Fibroblast of skin of abdomen (primary cell): ENCODE measurements around the gene LPCAT3.

Experiments
- DNase-seq: peaks from one replicate; pipeline ENCODE4 v3.0.0-alpha.2; 2013

The LPCAT3 gene

DNA sequence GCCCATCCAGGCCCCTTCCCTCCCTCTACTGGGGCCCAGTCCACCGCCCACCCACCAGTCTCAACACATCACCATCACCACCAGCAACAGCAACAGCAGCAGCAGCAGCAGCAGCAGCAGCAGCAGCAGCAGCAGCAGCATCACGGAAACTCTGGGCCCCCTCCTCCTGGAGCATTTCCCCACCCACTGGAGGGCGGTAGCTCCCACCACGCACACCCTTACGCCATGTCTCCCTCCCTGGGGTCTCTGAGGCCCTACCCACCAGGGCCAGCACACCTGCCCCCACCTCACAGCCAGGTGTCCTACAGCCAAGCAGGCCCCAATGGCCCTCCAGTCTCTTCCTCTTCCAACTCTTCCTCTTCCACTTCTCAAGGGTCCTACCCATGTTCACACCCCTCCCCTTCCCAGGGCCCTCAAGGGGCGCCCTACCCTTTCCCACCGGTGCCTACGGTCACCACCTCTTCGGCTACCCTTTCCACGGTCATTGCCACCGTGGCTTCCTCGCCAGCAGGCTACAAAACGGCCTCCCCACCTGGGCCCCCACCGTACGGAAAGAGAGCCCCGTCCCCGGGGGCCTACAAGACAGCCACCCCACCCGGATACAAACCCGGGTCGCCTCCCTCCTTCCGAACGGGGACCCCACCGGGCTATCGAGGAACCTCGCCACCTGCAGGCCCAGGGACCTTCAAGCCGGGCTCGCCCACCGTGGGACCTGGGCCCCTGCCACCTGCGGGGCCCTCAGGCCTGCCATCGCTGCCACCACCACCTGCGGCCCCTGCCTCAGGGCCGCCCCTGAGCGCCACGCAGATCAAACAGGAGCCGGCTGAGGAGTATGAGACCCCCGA, 81.4 kb downstream of the LPCAT3 start:
- DNase-seq = no peak

DNA sequence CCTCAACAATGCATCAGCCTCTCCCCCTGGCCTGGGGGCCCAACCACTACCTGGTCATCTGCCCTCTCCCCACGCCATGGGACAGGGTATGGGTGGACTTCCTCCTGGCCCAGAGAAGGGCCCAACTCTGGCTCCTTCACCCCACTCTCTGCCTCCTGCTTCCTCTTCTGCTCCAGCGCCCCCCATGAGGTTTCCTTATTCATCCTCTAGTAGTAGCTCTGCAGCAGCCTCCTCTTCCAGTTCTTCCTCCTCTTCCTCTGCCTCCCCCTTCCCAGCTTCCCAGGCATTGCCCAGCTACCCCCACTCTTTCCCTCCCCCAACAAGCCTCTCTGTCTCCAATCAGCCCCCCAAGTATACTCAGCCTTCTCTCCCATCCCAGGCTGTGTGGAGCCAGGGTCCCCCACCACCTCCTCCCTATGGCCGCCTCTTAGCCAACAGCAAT, 82.1 kb downstream of the LPCAT3 start:
- DNase-seq = no peak

DNA sequence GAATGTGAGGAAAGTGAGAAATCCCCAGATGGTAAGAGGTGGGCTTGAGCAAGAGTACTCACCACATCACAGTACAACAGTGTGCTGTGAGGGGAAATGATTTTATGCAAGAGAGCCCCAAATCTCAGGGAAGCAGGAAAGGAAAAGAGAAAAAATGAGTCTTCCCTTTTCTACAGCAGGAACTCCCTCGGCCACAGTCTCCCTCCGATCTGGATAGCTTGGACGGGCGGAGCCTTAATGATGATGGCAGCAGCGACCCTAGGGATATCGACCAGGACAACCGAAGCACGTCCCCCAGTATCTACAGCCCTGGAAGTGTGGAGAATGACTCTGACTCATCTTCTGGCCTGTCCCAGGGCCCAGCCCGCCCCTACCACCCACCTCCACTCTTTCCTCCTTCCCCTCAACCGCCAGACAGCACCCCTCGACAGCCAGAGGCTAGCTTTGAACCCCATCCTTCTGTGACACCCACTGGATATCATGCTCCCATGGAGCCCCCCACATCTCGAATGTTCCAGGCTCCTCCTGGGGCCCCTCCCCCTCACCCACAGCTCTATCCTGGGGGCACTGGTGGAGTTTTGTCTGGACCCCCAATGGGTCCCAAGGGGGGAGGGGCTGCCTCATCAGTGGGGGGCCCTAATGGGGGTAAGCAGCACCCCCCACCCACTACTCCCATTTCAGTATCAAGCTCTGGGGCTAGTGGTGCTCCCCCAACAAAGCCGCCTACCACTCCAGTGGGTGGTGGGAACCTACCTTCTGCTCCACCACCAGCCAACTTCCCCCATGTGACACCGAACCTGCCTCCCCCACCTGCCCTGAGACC, 82.7 kb downstream of the LPCAT3 start:
- DNase-seq = no peak

DNA sequence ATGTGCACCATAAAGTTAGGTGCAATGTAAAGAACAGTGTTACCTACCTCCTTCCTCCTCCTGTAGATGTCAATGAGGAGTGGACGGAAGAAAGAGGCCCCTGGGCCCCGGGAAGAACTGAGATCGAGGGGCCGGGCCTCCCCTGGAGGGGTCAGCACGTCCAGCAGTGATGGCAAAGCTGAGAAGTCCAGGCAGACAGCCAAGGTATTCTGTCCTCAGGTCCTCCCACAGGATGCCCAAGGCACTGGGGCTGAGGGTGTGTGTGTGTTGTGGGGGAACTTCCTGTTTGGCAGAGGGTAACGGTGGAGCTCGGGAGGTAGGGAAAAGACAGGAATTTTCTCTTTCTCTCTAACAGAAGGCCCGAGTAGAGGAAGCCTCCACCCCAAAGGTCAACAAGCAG, 84.2 kb downstream of the LPCAT3 start:
- DNase-seq = no peak

DNA sequence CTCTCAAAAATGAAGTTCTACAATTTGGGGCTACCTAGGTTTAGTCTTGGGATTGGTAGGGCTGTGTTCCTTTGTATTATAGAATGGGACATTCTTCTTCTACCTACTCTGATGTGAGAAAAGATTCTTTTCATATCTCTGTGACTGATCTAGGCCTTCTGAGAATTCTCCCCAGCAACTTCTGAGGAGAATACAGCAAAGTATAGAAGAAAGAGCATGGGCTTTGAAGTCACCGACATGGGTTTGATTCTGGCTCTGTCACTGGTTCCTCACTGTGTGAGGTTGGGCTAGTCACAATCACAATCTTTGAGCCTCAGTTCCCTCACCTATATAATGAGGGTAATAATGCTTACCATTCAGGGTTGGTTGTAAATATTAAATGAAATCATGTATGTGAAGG, 85.5 kb downstream of the LPCAT3 start:
- no peak for DNase-seq

DNA sequence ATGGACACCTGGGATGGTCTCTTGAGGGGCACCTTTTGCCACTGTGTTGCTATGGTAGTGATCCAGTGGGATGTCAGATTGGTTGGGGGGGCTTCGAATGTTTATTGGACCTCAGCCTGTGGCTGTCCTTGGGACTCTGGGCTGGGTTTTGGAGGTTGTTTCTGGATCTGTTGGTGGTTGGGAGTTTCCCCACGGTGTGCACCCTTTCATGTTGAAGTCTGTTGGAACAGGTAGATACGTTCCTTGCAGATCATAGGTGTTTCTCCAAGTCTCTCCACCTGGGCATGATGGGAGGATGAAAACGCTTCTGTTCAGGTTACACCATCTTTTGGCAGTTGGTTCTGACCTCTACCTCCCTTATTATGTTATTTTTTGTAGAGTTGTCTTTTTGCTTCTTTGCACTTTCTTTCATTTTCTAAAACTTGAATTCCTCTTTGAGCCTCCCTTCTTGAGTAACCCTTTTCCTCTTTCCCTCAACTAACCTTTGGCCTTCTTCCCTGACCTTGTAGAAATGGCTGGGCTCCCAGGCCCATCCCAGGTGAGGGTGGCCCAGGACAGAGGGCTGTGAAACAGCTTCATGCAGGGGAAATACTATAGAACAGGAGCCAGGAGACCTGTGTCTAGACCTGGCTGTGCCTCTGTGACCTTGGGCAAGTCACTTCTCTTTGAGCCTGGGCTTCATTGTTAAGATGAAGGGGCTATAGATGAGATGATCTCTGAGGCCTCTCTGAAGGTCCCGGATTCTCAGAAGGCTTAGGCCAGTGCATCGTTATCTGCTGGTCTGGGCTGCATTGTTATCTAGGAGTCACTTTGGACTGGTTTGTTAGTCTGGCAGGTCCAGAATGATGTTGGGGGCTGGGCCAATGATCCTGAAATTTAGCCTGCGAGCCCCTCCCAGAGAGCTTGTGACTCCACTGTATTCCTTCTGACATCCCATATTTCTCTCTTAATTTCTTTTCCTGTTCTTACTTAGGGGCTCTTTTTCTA, 88.5 kb downstream of the LPCAT3 start:
- no peak for DNase-seq

DNA sequence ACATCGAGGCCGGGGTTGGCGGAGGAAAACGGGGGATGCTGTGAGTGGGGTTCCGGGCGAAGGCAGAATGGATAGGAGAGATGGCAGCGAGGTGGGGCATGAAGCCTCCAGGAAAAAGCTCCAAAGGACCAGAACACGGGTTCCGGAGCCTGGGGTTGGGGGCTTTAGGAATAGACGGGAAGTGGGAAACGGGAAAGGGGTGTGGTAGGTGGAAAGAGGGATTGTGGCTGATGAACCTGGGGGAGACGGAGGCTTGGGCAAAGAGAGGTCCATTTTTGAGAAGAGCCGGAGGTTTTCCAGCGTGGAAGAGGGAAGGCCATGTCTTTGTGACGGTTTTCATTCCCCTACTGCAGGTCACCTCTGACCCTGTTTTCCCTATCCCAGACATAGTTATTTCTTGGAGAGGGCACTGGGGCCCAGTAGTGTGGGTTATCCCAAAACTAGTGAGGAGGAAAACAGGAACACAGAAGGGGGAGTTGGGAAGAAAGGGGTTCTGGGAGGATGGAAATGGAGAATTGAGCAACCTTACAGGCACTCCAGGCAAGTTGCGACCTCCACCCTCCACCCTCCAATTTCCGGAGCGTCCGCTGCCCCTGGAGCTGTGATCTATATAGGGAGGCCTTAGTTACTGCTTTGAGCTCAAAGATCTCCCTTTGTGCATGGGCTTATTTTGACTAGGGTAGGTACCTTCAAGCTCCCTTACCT, 89.4 kb downstream of the LPCAT3 start:
- no peak for DNase-seq

DNA sequence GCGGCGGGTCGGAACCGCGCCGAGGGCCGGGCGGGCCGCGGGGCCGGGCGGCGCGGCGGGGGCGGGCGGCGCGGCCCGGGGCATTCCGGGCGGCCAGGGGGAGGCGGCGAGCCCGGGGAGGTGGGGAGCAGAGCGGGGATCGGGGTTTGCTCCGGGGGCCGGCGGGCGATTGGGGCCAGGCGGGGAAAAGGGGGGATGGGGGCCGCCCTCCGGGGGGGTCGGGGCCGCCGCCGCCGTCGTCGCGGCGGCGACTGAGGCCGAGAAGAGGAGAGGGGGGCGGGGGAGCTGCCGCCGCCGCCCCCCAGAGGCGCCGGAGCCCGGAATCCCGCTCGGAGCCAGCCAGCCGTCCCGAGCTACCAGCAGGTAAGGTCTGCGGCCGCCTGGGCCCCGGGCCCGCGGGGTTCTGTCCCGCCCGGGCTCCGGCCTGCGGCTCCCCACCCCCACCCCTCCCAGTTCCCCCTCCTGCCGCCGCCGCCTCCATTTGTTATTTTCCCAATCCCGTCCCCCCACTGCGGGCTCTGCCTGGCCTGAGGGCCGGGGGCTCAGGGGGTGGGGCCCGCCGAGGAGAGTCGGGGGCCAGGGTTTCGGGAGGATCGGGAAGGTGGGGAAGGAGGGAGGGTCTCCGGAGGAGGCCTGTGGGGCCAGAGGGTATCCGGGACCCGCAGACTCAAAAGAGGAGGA, 90.1 kb downstream of the LPCAT3 start:
- DNase-seq = no peak

DNA sequence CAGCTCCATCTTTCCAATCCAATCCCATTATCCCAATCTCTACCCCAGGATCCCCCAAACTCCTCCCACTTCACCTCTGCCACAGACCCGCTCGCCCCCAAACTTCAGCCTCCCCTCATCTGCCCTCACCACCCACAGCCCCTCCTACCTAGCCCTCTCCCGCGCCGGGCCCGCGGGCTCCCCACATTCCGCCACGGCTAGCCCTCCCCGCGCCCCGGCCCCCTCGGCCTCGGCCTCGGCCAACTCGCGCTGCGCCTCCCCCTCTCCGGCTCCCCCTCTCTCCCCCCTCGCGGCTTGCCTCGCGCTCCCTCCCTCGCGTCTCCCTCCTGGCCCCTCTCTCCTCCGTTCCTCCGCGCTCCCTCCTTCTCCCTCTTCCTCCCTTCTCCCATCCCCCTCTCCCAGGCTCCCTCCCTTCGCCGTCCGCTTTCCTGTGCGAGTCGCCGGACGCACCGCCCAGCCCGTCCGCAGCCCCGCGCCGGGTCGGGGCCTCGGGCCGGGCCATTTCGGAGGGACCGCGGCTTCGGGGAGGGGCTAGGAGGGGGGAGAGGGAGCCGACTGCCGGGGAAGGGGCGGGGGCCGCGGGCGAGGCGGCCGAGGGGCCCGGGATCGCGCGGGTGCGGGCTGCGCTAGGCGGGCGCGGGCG, 90.8 kb downstream of the LPCAT3 start, which contains the start of gene ATN1:
Gene ATN1 (plus strand): TSS at position 581 of the 643 bp plus-strand sequence. CDS start 6,043 bp downstream, outside the sequence.
- peak; percentile 87 for DNase-seq
